PFSK-1 (cell line): ENCODE data around the gene RYR2.

Experiments
- FOXP2 ChIP-seq: optimal IDR thresholded peaks from 2 replicates; pipeline ENCODE3; 2011; ENCODE audit warnings: borderline replicate concordance, control low read depth, inconsistent platforms; ENCODE audit not compliant: insufficient read depth; ENCODE audit errors: extremely low read length, extremely low read depth
- POLR2AphosphoS5 ChIP-seq: IDR thresholded peaks from 2 replicates; pipeline ENCODE4 v1.6.1; 2012; ENCODE audit warnings: low read depth, mild to moderate bottlenecking, control low read depth, low read length, moderate library complexity
- REST ChIP-seq, 2 experiments: IDR thresholded peaks; 2 replicates each; pipeline versions ENCODE4 v1.6.1 to v1.8.0; 2011 to 2012; ENCODE audit warnings: low read depth in 2 of 2, low read length in 2 of 2, control low read depth in 1 of 2, inconsistent platforms in 1 of 2, mild to moderate bottlenecking in 1 of 2, moderate library complexity in 1 of 2; ENCODE audit not compliant: insufficient read depth in 1 of 2
- SIN3A ChIP-seq: IDR thresholded peaks from 2 replicates; pipeline ENCODE4 v1.6.1; 2012; ENCODE audit warnings: mild to moderate bottlenecking, low read length, moderate library complexity, borderline replicate concordance; ENCODE audit not compliant: insufficient read depth
- TAF1 ChIP-seq: IDR thresholded peaks from 2 replicates; pipeline ENCODE4 v1.6.1; 2012; ENCODE audit warnings: low read length, control low read depth, borderline replicate concordance; ENCODE audit not compliant: insufficient read depth

The RYR2 gene

GRCh38 chr1:237799762-237800474 is 757.9 kb downstream of the RYR2 start:
- TF ChIP-seq TAF1, result no peak
- TF ChIP-seq FOXP2, result no peak
- no peak for TF ChIP-seq REST (IDR thresholded peaks at IDR 0.05; ENCODE audit: insufficient read depth in 1 of 2, low read depth in 2 of 2, low read length in 2 of 2)
- no peak for TF ChIP-seq SIN3A
- no peak for TF ChIP-seq POLR2AphosphoS5

- TF ChIP-seq POLR2AphosphoS5, result no peak
- TF ChIP-seq TAF1, result no peak
- TF ChIP-seq FOXP2, result no peak
- TF ChIP-seq SIN3A, result no peak
- TF ChIP-seq REST (IDR thresholded peaks at IDR 0.05; ENCODE audit: insufficient read depth in 1 of 2, low read depth in 2 of 2, low read length in 2 of 2), result no peak
Observed at GRCh38 chr1:237804516-237804915, 762.5 kb downstream of the RYR2 start.

GRCh38 chr1:237809099-237809498 is 767.1 kb downstream of the RYR2 start:
- TF ChIP-seq REST (IDR thresholded peaks at IDR 0.05; ENCODE audit: insufficient read depth in 1 of 2, low read depth in 2 of 2, low read length in 2 of 2), result no peak
- TF ChIP-seq POLR2AphosphoS5, result no peak
- TF ChIP-seq SIN3A, result no peak
- no peak for TF ChIP-seq FOXP2
- TF ChIP-seq TAF1, result no peak

- TF ChIP-seq POLR2AphosphoS5 (no peak), FOXP2 (no peak), TAF1 (no peak), SIN3A (no peak), REST (IDR thresholded peaks at IDR 0.05; ENCODE audit: insufficient read depth in 1 of 2, low read depth in 2 of 2, low read length in 2 of 2) (no peak)
Observed at GRCh38 chr1:237811633-237812032, 769.6 kb downstream of the RYR2 start.

DNA sequence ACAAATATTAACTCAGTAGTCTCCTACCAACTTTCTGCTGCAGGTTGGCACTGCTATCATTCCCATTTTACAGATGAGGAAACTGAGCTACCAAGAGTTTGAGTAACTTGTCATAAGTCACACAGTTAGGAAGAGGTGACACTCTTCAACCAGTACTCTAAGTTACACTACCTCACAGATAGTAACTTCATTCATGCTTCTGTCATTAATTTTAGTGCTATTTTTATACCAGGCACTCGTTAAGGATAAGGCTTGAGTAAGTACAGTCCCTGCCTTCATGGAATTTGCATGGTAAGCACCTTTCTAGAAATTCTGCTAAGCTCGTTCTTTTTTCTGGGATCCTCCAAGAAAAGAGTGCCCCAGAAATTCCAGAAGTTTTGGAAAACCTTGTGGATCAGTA is 770.1 kb downstream of the RYR2 start:
- TF ChIP-seq POLR2AphosphoS5 (no peak), SIN3A (no peak), REST (IDR thresholded peaks at IDR 0.05; ENCODE audit: insufficient read depth in 1 of 2, low read depth in 2 of 2, low read length in 2 of 2) (no peak), FOXP2 (no peak), TAF1 (no peak)
